Measurements from ENCODE around the gene ST3GAL2.
A peak's percentile ranks its signal among the peaks of the same experiment; 100 is the strongest.

The ST3GAL2 gene

DNA sequence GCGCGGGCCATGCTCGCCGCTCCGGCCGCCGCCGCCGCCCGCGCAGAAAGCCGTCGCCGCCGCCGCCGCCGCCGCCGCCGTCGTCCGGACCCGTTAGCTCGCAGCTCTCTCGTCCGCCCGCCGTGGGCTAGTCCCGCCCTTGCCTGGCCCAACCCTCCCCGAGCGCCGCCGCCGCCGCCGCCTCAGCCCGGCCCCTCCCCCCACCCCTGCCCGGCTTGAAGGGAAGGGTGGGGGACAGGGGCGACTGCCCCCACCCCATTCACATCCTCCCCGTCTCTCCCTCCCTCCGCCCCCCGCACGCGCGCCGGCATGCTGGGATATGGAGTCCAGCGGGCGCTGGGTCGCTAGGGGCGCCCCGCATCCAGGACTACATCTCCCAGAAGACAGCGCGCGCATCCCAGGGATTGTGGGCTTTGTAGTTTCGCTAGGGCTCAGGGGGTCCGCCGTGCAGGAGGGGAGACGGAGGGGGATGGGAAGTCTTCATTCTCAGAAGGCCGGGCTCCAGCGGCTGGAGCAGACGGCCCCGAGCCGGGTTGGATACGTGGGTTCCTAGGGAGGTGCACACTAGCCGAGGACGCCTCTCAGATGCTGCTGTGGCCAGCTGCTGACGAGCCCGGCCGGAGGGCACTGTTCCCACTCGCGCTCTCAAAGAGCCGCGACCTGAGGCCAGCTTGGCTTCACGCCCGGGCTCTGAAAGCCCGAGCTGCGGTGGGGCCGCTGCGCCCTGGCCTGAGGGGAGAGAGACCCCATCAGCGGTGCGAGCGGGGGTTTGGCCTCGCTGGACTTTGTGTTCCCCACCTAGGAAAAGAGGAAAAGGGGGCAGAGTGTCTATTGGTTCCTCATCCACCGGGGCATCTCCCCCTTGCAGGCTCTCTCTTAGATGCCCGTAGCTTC is at the start of gene ST3GAL2:
TSS of gene ST3GAL2 (minus strand) at position 132 of the 894 bp plus-strand sequence. CDS start 40,570 bp downstream, outside the sequence.
- DNase-seq: peak; percentile 95 to 96

- no peak for DNase-seq
These were observed 46.0 kb upstream of the ST3GAL2 start for GRCh38 chr16:70484867-70485266.

DNA sequence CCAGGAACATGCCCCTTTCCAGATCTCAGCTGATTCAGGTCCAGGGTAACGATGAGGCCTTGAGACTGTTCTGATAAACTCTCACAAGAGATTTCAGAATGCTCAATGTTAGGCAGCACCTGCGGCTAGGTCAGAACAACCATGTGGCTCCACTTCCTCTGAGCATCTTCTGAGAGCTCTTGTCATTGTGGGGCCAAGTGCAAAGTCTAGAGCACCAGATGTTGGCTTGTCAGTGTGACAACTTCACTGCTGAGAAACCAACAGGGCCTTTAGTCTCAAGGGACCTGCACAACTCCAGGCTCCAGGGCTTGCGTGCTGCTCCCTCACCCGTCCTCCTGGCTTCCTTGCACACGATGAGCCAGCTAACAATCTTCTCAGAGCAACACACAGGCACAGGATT is 44.5 kb upstream of the ST3GAL2 start:
- no peak for DNase-seq

GRCh38 chr16:70482624-70483023 is 43.7 kb upstream of the ST3GAL2 start:
- no peak for DNase-seq

- DNase-seq: no peak
These were observed 43.1 kb upstream of the ST3GAL2 start for GRCh38 chr16:70481929-70482536.

DNA sequence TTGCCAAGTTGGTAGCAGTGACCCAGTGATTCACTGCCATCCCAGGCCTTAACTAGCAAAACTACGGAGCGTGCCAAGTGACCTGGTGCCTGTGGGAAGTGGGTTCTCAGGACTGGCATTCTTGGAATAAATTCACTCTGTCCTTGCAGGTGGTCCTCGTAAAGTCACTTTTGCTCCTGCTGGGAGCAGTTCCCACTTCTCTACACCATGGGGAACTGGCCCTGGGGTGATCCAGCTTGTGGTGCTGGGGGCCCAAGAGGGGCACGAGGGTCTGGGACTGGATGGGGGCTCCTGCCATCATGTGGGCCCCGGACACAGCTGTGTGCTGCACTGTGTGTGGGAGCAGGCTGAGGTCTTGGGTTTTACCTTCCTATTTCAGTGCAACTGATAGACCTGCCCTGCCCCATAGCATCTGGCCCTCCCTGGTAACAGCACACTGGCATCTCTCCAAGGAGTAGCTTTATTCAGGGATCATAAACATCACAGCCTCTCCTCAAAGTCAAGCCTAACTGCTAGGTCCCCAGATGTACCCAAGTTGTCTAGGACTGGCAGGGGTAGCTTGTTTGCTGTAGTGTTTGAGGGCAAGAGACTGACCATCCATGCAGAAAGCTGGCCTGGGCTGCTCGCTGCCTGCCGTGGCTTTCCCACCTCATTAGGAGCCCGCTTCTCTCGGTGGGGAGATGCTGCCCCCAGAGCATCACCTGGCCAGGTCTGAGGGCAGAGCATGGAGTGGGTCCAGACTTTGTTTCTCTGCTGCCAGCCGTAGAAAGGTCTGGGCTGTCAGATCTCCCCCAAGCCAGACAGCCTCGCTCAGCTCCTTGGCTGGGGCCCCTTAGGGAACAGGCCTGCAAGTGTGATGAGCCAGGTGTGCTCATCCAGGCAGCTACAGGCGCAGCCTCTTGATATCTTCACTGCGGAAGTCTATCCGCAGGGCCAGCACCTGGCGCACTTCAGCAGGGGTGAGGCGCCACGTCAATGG is 41.5 kb upstream of the ST3GAL2 start:
- no peak for DNase-seq

DNA sequence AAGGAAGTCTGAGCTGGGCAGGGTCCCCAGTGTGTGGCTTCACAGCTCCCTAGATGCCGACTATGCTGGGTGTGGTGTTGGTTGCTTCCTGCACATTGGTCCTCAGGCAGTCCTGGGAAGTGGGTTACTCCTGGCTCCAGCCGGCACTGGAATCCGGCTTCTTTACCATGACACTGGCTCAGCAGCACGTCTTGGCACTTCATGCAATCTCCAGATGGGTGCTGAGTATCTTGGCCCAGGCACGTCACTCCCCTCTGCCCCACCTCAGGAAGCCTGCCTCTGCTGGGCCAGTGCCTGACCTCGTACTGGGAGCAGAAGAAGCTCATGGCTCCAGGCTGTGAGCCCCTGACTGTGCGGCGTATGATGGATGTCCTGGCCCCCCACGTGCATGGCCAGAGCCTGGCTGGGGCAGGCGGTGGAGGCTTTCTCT is 40.0 kb upstream of the ST3GAL2 start:
- no peak for DNase-seq

DNA sequence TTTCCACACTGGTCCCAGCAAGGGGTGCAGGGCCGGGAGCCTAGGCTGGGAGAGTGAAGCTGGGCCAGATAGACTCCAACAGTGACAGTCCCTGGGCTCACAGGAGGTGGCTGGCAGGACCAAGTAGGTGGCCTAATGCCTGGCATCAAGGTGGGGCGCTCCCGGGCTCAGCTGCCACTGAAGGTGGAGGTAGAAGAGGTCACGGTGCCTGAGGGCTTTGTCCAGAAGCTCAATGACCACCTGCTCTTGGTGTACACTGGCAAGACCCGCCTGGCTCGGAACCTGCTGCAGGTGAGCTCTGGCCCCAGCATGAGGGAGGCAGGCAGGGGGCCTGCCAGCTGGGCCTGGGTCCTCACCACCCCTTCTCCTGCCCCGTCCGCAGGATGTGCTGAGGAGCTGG is 39.3 kb upstream of the ST3GAL2 start:
- no peak for DNase-seq

DNA sequence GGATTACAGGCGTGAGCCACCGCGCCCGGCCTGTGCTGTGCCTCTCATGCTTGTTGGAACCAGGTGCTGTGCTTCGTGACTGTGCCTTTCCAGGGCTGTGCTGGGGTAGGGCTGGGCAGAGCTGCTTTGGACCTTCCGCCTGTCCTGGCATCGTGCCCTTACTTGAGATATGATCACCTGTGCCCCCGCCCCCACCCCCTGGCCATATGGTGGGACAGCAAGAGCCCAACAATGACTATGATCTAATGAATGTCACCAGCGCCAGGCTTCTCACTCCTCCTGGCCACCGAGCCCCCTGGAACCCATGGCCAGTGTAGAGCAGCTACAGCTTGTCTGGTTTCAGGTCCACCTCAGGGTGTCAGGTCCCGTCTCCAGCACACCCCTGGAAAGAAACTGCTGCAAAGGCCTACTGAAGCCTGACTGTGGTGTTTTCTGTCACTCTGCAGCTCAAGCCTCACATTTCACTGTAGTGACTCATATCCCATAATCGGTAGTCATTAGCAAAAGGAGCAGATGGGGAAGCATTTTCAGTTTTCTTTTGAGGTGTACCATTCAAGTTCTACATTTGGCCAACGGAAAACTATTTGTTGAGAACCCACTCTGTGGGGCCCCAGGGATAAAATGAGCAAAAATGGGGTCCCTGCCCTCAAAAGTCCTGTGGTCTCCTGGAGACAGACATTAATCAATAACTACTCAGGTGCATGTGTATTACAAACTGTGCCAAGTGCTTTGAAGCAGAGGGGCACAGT is 37.5 kb upstream of the ST3GAL2 start:
- peak; percentile 68 to 75 for DNase-seq

- no peak for DNase-seq
These were observed 36.4 kb upstream of the ST3GAL2 start for GRCh38 chr16:70475054-70475871.

GRCh38 chr16:70474320-70475053 is 35.6 kb upstream of the ST3GAL2 start:
- no peak for DNase-seq

DNA sequence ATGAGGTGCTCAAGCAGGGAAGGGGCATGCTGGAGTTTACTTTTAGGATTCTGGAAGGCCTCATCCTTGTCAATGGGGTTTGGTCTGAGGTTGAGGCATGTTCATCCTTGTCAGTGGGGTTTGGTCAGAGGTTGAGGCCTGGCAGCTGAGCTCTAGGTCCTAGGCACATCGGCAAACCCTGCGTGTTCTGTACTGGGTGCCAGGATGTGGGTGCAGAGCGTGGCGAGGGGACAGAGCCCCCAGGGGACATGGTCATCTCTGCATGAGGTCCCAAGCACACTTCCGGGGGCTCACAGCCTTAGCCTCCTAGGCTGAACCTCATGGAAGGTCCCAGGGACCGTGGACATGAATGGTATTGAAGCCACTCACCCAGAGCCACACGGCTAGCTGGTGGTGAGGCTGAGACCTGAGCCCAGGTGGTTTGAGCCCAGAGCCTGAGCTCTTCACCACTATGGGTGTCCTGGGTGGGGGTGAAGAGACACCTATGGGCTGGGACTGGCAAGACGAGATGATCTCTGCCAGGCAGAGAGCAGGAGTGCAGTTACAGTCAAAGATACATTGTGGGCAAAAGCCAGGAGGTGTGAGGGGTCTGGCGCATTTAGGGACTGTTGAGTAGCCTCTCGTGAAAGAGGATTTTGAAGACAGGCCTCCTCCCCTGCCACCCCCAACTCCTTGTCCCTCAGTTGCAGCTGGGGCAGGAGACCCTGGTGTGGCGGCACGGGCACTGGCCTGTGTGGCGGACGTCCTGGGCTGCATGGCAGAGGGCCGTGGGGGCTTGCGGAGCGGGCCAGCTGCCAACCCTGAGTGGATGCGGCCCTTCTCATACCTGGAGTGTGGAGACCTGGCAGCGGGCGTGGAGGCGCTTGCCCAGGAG is 34.8 kb upstream of the ST3GAL2 start:
- DNase-seq: no peak

DNA sequence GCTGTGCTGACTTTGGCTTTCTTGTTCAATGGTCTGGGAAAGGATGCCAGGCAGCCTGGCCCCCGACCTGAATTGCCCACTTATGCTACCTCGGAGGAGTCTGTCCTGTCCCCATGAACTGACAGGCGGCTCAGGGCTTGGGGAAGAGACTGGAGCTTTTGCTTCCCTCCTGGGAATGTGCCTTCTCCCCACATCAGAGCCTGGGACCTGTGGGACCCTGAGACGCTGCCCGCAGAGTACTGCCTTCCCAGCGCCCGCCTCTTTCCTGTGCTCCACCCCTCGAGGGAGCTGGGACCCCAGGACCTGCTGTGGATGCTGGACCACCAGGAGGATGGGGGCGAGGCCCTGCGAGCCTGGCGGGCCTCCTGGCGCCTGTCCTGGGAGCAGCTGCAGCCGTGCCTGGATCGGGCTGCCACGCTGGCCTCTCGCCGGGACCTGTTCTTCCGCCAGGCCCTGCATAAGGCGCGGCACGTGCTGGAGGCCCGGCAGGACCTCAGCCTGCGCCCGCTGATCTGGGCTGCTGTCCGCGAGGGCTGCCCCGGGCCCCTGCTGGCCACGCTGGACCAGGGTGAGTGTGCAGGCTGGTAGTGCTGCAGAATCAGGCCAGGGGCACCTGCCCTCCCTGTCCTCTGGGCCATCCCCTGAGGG is 34.0 kb upstream of the ST3GAL2 start:
- no peak for DNase-seq

DNA sequence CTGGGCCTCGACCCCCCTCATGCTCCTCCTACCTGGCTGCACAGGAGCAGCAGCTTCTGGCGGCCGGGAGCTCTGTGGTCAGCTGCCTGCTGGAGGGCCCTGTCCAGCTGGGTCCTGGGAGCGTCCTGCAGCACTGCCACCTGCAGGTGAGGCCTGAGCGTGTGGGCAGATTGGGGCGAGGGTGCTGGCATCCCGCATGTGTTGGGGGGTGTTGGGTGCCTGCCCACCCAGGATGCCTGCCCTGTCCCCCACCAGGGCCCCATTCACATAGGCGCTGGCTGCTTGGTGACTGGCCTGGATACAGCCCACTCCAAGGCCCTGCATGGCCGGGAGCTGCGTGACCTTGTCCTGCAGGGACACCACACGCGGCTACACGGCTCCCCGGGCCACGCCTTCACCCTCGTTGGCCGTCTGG is 32.0 kb upstream of the ST3GAL2 start:
- DNase-seq: no peak

GRCh38 chr16:70470141-70470926 is 31.4 kb upstream of the ST3GAL2 start:
- no peak for DNase-seq

- DNase-seq: no peak
These were observed 30.1 kb upstream of the ST3GAL2 start for GRCh38 chr16:70468776-70469525.

GRCh38 chr16:70467608-70468007 is 28.7 kb upstream of the ST3GAL2 start:
- DNase-seq: no peak

Data from activated T-cell treated with anti-CD3 and anti-CD28 coated beads, Interleukin-2, amount 50 U/mL, for 48 hours (primary cell).